GM18526 (cell line): Measurements from ENCODE around the gene TBL1X.

ENCODE experiments used
- POLR2A ChIP-seq: IDR thresholded peaks from 3 replicates; pipeline ENCODE4 v1.6.1; 2011; ENCODE audit not compliant: insufficient read length; ENCODE audit errors: extremely low read depth

The TBL1X gene

GRCh38 chrX:9693307-9694001 lies 228.6 kb downstream of the TBL1X start:
- no peak for TF ChIP-seq POLR2A

GRCh38 chrX:9698576-9698975 lies 233.7 kb downstream of the TBL1X start:
- no peak for TF ChIP-seq POLR2A

GRCh38 chrX:9700555-9700954 lies 235.7 kb downstream of the TBL1X start:
- TF ChIP-seq POLR2A = no peak

GRCh38 chrX:9701790-9702189 lies 236.9 kb downstream of the TBL1X start:
- no peak for TF ChIP-seq POLR2A

GRCh38 chrX:9703406-9703805 lies 238.5 kb downstream of the TBL1X start:
- TF ChIP-seq POLR2A = no peak

GRCh38 chrX:9704876-9705465 lies 240.1 kb downstream of the TBL1X start:
- TF ChIP-seq POLR2A = no peak

- no peak for TF ChIP-seq POLR2A
These were observed 241.6 kb downstream of the TBL1X start for GRCh38 chrX:9706421-9706820.

- TF ChIP-seq POLR2A = no peak
These were observed 242.6 kb downstream of the TBL1X start for GRCh38 chrX:9707306-9708033.

- no peak for TF ChIP-seq POLR2A
These were observed 243.2 kb downstream of the TBL1X start for GRCh38 chrX:9708086-9708485.

- no peak for TF ChIP-seq POLR2A
These were observed 244.2 kb downstream of the TBL1X start for GRCh38 chrX:9708923-9709553.

GRCh38 chrX:9710332-9710731 lies 245.5 kb downstream of the TBL1X start:
- TF ChIP-seq POLR2A = no peak

GRCh38 chrX:9717376-9717775 lies 252.5 kb downstream of the TBL1X start:
- no peak for TF ChIP-seq POLR2A

GRCh38 chrX:9724711-9725110 lies 259.9 kb downstream of the TBL1X start:
- TF ChIP-seq POLR2A = no peak

GRCh38 chrX:9728261-9728660 lies 263.4 kb downstream of the TBL1X start:
- TF ChIP-seq POLR2A = no peak

GRCh38 chrX:9729171-9729885 lies 264.5 kb downstream of the TBL1X start:
- no peak for TF ChIP-seq POLR2A
